HUDEP-2 (cell line): ENCODE results near the gene PUM2.
"Not testable (repeated sequence)": the region's sequence is repeated elsewhere in the genome, so short reads cannot be mapped to it uniquely, and the experiment has no call there.

Experiments used
- DNase-seq, 76 experiments: peaks; one replicate each; lab custom pipeline; 2025; ENCODE audit not compliant: unreplicated experiment in 76 of 76; lab: John Stamatoyannopoulos, UW

The PUM2 gene, protein sequence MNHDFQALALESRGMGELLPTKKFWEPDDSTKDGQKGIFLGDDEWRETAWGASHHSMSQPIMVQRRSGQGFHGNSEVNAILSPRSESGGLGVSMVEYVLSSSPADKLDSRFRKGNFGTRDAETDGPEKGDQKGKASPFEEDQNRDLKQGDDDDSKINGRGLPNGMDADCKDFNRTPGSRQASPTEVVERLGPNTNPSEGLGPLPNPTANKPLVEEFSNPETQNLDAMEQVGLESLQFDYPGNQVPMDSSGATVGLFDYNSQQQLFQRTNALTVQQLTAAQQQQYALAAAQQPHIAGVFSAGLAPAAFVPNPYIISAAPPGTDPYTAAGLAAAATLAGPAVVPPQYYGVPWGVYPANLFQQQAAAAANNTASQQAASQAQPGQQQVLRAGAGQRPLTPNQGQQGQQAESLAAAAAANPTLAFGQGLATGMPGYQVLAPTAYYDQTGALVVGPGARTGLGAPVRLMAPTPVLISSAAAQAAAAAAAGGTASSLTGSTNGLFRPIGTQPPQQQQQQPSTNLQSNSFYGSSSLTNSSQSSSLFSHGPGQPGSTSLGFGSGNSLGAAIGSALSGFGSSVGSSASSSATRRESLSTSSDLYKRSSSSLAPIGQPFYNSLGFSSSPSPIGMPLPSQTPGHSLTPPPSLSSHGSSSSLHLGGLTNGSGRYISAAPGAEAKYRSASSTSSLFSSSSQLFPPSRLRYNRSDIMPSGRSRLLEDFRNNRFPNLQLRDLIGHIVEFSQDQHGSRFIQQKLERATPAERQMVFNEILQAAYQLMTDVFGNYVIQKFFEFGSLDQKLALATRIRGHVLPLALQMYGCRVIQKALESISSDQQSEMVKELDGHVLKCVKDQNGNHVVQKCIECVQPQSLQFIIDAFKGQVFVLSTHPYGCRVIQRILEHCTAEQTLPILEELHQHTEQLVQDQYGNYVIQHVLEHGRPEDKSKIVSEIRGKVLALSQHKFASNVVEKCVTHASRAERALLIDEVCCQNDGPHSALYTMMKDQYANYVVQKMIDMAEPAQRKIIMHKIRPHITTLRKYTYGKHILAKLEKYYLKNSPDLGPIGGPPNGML

DNA sequence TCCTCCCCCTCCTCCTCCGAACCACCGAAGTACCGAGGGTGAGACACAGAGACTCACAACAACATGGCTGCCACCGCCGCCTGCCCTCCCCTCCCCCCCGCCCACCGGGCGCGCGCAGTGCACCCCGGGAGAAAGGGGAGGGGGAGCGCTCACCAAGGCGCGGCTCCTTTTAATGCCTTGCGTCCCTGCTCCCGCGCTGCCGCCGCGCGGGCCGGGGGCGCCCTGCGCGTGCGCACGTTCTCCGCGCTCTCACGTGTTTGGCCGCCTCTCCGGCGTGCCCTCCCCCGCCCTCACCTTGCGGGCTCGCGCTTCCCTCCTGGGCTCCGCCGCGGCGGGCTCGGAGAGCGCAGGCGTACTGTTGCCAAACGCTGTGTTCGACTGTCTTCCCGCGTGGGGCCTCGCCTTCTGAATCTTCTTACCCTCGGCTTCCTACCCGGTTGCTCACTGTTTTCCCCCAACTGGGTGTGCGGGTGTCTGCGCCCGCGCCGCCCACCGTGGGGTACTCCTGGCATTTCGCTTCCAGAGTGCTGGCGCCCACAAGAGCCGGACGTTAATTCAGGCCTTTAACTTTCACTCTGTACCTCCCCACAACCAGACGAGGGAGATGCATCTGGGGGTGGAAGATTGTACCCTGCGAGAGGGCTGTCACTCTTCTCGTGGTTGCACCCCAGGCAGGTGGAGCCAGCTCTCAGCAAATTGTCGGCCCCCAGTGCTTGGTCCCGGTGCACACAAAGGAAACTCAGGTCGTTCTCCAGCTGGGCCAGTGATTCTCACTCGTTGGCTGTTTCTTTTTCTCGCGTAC is at the start of gene PUM2:
TSS of gene PUM2 (minus strand) at position 92 of the 802 bp plus-strand sequence. CDS start 23,484 bp downstream, outside the sequence.
- DNase-seq, result peak in 75 of 76 experiments; percentile 21 to 95 (median 89)

DNA sequence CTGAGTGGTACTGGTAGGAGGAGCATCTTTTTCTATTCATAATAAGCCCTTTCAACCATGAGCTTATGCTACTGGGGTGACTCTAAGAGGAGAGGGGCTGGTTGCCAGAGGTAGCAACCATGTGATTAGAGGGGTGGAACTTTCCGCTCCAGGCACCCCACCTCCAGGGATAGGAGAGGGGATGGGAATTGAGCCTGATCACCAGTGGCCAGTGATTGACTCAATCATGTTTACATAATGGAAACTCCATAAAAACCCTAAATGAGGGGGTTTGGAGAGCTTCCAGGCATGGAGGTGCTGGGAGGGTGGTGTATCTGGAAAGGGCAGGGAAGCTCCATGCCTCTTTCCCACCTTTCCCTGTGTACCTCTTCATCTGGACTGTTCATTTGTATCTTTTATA is 49.7 kb upstream of the PUM2 start:
- no peak for DNase-seq

DNA sequence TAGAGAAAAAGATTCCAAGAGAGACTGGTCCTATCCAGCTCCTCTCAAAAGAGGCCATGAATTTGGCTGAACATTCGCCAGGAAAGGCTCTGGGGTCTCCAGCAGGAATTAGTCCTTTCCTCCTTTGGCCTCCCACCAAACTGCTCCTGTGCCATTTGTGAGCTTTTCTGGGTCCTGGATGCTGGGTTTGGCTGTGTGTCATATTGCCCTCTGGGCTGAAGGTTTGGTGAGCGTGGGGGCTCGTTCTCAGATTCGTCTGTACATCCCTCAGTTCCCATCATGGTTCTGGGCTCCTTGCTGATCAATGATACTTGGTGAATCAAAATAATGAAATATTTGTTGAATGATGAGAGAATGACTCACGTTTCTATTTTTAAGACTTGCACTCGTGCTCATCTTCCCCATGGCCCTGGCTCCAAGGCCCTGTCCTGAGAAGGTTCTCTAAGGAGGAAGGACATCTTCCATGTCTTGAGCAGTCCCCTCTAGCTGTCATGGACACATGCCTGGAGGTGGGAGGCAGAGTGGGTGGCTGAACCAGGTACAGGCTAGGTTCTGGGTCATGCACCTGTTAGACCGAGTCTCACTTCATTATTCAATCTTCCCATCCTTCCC is 48.4 kb upstream of the PUM2 start:
- DNase-seq, result no peak

DNA sequence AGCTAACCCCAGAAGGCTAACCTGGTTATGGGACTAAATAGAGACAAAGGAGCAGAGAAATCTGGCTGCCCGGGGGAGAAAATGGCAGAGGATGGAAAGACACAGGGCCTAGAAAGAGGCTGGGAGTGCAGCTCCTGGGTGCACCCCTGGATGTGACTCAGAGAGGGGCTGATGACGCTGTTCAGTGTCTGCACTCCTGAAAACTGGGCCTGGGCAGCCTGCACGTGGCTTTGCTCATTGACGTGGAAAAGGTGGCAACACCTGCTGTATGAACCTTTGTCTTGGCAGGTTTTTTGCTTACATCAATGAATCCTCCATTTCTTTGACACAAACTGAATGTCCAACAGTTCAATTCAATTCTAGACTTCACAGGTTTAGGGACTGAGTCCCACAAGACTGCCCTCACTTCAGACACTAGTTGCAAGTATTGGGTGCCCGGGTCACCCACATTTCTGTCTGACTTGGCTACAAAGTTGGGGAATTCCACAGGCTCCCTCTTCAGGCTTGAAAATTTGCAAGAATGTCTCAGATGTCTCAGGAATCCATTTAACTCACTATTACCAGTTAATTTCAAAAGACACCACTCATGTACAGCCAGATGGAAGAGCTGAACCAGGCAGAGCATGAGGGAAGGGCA is 47.3 kb upstream of the PUM2 start:
- DNase-seq, result no peak

GRCh38 chr2:20396356-20397000 is 45.8 kb upstream of the PUM2 start:
- no peak for DNase-seq

- DNase-seq, result no peak
Observed at GRCh38 chr2:20393986-20394385, 43.3 kb upstream of the PUM2 start.

DNA sequence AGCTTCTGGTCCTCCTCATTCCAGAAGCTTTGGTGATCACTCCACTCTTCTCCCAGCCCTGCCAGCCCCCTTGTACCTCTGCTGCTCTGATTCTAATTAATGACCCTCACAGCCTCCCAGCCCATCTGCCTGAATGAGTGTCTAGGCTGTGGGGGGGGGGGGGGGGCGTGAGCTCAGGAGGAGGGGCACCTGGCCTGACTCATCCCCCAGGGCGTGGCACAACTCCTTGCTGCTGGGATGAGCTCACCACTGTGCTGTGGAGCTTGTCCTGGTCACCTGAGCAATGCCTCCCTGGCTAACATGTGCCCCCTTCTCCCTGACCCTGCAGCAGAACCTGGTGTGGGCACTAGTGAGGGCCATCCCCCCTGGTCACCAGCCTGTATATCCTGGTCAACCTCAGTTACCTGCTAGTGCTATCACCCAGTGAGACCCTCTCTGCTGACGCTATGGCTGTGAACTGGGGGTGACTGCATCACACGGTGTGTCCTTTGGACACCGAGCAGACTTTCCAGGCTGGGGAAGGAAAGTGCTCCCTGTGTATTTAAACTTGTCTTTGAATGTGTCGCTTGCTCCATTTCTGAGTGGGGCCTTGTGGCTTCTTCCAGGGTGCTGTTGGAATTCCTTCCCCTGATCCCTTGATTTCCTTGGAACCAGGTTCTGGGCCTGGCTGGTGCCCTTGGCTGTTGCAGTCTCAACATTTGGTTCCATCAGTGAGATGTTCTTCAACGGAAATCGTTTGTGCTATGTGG is 41.5 kb upstream of the PUM2 start:
- DNase-seq, result no peak

DNA sequence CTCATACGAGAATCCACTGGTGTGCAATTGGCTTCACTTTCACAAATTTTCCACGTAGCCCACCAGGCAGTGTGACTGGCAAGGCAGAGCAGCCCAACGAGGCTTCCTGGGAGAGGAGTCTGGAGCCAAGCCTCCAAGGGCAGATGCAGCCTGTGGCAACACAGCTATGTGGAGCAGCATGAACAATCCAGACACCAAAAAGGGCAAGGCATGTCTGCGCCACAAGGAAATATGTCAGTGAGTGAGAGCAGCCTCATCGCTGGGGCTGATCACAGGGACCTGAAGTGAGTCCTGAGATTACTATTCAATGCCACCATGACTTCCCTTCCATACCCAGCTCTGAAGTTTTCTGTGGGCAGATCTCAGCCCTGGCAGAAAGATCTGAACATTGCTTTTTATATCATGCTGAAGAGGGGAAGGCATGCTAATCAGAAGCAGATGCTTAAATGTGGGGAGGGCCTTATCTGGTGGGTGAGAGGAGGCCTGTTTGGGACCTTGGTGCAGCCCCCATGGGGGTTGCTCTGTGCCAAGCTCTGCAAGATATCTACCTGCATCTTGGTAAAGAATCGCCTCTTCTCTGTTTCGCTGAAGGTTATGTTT is 40.0 kb upstream of the PUM2 start:
- no peak for DNase-seq

GRCh38 chr2:20384953-20385352 is 34.3 kb upstream of the PUM2 start:
- DNase-seq, result no peak

- DNase-seq, result no peak
Observed at GRCh38 chr2:20382965-20383810, 32.5 kb upstream of the PUM2 start.

DNA sequence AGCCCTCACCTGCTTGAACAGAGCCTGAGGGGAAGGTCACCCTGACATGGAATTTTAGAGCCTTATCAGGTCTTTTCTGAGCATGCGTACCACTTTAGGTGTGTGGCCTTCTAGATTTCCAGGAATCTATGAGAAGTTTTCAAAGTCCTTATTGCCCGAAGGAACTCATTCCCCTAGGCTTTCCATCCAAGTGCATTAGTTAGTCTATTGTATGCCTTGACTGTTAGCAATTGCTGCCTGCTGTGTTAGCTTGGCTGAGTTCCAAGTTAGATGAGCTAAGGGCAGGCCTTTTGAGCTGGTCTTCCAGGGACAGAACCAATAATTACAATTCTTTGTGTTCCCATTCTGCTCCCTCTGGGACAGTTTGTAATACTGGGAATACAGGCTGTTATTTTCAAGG is 30.8 kb upstream of the PUM2 start:
- peak in 8 of 76 experiments; percentile 4 to 33 (median 20) for DNase-seq

DNA sequence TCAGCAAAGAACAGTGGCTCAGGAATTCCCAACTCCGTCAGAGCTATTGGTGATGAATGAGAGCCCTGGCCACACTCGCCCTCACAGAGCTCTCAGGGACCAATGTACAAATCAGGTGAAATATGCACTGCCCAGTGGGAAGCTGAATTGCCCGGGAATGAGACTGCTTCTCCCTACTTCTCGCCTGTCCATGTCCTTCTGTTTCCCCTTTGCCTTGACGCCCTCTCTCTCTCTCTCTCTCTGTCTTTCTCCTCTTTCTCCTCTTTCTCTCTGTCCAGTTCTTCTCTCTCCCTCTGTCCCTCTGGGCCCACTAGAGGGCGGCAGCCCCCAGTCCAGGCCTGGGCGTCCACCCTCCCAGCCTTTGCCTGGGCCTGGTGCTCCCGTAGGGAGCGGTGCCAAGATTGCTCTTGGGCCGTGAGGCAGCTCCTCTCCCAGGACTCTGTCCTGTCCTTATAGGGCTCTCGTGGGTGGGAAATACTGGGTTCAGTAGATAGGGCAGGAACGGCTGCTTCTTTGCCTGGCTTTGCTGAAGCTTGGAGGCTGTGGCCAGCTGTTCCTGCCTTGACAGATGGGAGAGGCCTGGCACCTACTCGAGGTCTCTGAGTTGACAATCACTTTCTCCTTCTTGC is 28.4 kb upstream of the PUM2 start:
- DNase-seq, result peak in 43 of 76 experiments; percentile 3 to 61 (median 30)

- DNase-seq, result no peak
Observed at GRCh38 chr2:20378341-20378740, 27.7 kb upstream of the PUM2 start.

- DNase-seq, result no peak
Observed at GRCh38 chr2:20377741-20378140, 27.1 kb upstream of the PUM2 start.

GRCh38 chr2:20374982-20375381 is 24.3 kb upstream of the PUM2 start:
- DNase-seq, result not testable (repeated sequence)

GRCh38 chr2:20372896-20373640 is 22.4 kb upstream of the PUM2 start:
- no peak for DNase-seq
